Measurements from ENCODE around the gene BOLA2B. TPM values are rescaled to one million over a fixed set of nuclear protein-coding genes. Genes with fewer than 3 reads are reported as not detected.
"Not testable (repeated sequence)": the region's sequence is repeated elsewhere in the genome, so short reads cannot be mapped to it uniquely, and the experiment has no call there.

BOLA2B gene
- total RNA-seq, 1 experiment from 2014 or later, result 180 TPM

DNA sequence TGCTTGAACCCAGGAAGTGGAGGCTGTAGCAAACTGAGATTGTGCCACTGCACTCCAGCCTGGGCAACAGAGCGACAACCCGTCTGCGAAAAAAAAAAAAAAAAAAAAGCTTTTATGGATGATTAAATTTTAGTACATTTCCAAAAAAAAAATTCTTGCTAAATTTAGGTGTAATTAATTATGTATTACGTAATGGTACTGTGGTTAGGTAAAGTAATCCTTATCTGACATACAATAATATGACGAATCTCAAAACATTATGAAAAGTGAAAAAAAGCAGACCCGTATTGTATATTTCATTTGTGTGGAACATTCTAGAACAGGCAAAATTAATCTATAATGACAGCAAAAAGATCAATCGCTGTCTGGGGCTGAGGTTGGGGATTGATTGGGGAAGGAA is 20.4 kb downstream of the BOLA2B start:
- BruUV-seq (replicated peaks), result no TSS peak
- H2AFZ ChIP-seq (ENCODE audit: low read depth, low read length, poor library complexity, severe bottlenecking), result no peak overlapping the region
- POLR2A ChIA-PET, result no interaction called here

DNA sequence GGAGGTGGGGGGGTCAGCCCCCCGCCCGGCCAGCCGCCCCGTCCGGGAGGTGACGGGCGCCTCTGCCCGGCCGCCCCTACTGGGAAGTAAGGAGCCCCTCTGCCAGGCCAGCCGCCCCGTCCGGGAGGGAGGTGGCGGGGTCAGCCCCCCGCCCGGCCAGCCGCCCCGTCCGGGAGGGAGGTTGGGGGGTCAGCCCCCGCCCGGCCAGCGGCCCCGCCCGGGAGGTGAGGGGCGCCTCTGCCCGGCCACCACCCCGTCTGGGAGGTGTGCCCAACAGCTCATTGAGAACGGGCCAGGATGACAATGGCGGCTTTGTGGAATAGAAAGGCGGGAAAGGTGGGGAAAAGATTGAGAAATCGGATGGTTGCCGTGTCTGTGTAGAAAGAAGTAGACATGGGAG is 23.3 kb downstream of the BOLA2B start:
- CTCF ChIA-PET; H3K9me2 ChIP-seq (ENCODE audit: insufficient read depth); H3K9ac ChIP-seq (ENCODE audit: low read length); H3K27ac ChIP-seq (ENCODE audit: low read depth, low read length); H3K27me3 ChIP-seq (ENCODE audit: insufficient read depth, low read length); H3K4me2 ChIP-seq (ENCODE audit: low read length); BruUV-seq (replicated peaks); H3K4me1 ChIP-seq (ENCODE audit: control insufficient read depth in 1 of 2, insufficient read depth in 2 of 2, low read length in 2 of 2); H4K20me1 ChIP-seq (ENCODE audit: insufficient read depth); POLR2A ChIA-PET; H3K9me3 ChIP-seq (ENCODE audit: control insufficient read depth in 1 of 2, insufficient read depth in 1 of 2, low read depth in 1 of 2, low read length in 2 of 2); H2AFZ ChIP-seq (ENCODE audit: low read depth, low read length, poor library complexity, severe bottlenecking); H3K36me3 ChIP-seq (ENCODE audit: control insufficient read depth in 1 of 2, insufficient read depth in 2 of 2, low read length in 2 of 2); H3K4me3 ChIP-seq (replicated peaks in 1 of 2; ENCODE audit: low read depth in 1 of 2, low read length in 2 of 2); RAD21 ChIA-PET (ENCODE audit: low non-redundant PET in 1 of 2, low total read pairs in 2 of 2, uncharacterized antibody in 2 of 2, unreplicated experiment in 2 of 2); H3K79me2 ChIP-seq (ENCODE audit: insufficient read depth, low read length); ATAC-seq; intact Hi-C loops (cut with micrococcal nuclease); DNase-seq (ENCODE audit: low read depth, low spot score): not testable (repeated sequence)

More for the DNA sequence above, 20.4 kb downstream of the BOLA2B start:
- H3K27me3 ChIP-seq (ENCODE audit: insufficient read depth, low read length), result no peaks in the 10 kb centered on the region
- no peak for DNase-seq (ENCODE audit: low read depth, low spot score)
- no peaks in the 10 kb centered on the region for H3K36me3 ChIP-seq (ENCODE audit: control insufficient read depth in 1 of 2, insufficient read depth in 2 of 2, low read length in 2 of 2)
- ChIA-PET RAD21 (ENCODE audit: low non-redundant PET in 1 of 2, low total read pairs in 2 of 2, uncharacterized antibody in 2 of 2, unreplicated experiment in 2 of 2) (no interaction called here), CTCF (no interaction called here)
- H3K9me2 ChIP-seq (ENCODE audit: insufficient read depth), result no peaks in the 10 kb centered on the region
- H3K9ac ChIP-seq (ENCODE audit: low read length), result no peak overlapping the region
- no peak overlapping the region for H3K27ac ChIP-seq (ENCODE audit: low read depth, low read length)
- peaks cover 0 to 7% of the 10 kb centered on the region in 2 experiments; a peak in 1 of 4 replicates for H3K4me1 ChIP-seq (ENCODE audit: control insufficient read depth in 1 of 2, insufficient read depth in 2 of 2, low read length in 2 of 2)
- no peaks in the 10 kb centered on the region for H3K79me2 ChIP-seq (ENCODE audit: insufficient read depth, low read length)
- H3K4me2 ChIP-seq (ENCODE audit: low read length), result no peak overlapping the region
- no peak for ATAC-seq
- TF ChIP-seq ZNF274 (IDR thresholded peaks at IDR 0.05; ENCODE audit: low read depth, low read length) (no peak), REST (IDR thresholded peaks at IDR 0.05; ENCODE audit: low read depth) (no peak), POLR2AphosphoS5 (IDR thresholded peaks at IDR 0.05; ENCODE audit: low read depth, low read length) (no peak), EZH2phosphoT487 (IDR thresholded peaks at IDR 0.05; ENCODE audit: borderline replicate concordance) (no peak), POLR2A (IDR thresholded peaks at IDR 0.05; ENCODE audit: borderline replicate concordance, extremely low read depth, insufficient read depth, insufficient read length) (no peak), ZBTB33 (IDR thresholded peaks at IDR 0.05; ENCODE audit: extremely low read depth, insufficient replicate concordance, low read length) (no peak), SP1 (IDR thresholded peaks at IDR 0.05; ENCODE audit: low read depth) (no peak), ZFX (IDR thresholded peaks at IDR 0.05) (no peak), TCF7L2 (IDR thresholded peaks at IDR 0.05; ENCODE audit: borderline replicate concordance, extremely low read depth, insufficient read depth, insufficient read length) (no peak)
- no peaks in the 10 kb centered on the region for H3K9me3 ChIP-seq (ENCODE audit: control insufficient read depth in 1 of 2, insufficient read depth in 1 of 2, low read depth in 1 of 2, low read length in 2 of 2)
- H3K4me3 ChIP-seq (replicated peaks in 1 of 2; ENCODE audit: low read depth in 1 of 2, low read length in 2 of 2), result no peak overlapping the region
- intact Hi-C loops (cut with micrococcal nuclease), result no loop called here
- no peaks in the 10 kb centered on the region for H4K20me1 ChIP-seq (ENCODE audit: insufficient read depth)

GRCh38 chr16:30169416-30169815 is 24.1 kb downstream of the BOLA2B start:
- H3K27me3 ChIP-seq (ENCODE audit: insufficient read depth, low read length); H3K9me2 ChIP-seq (ENCODE audit: insufficient read depth); H3K79me2 ChIP-seq (ENCODE audit: insufficient read depth, low read length); DNase-seq (ENCODE audit: low read depth, low spot score); RAD21 ChIA-PET (ENCODE audit: low non-redundant PET in 1 of 2, low total read pairs in 2 of 2, uncharacterized antibody in 2 of 2, unreplicated experiment in 2 of 2); H3K27ac ChIP-seq (ENCODE audit: low read depth, low read length); H3K4me2 ChIP-seq (ENCODE audit: low read length); CTCF ChIA-PET; ATAC-seq; H4K20me1 ChIP-seq (ENCODE audit: insufficient read depth); H3K4me3 ChIP-seq (replicated peaks in 1 of 2; ENCODE audit: low read depth in 1 of 2, low read length in 2 of 2); POLR2A ChIA-PET; H3K36me3 ChIP-seq (ENCODE audit: control insufficient read depth in 1 of 2, insufficient read depth in 2 of 2, low read length in 2 of 2); H3K9ac ChIP-seq (ENCODE audit: low read length); BruUV-seq (replicated peaks); H3K9me3 ChIP-seq (ENCODE audit: control insufficient read depth in 1 of 2, insufficient read depth in 1 of 2, low read depth in 1 of 2, low read length in 2 of 2); H3K4me1 ChIP-seq (ENCODE audit: control insufficient read depth in 1 of 2, insufficient read depth in 2 of 2, low read length in 2 of 2); intact Hi-C loops (cut with micrococcal nuclease); H2AFZ ChIP-seq (ENCODE audit: low read depth, low read length, poor library complexity, severe bottlenecking): not testable (repeated sequence)
